Heart right ventricle (tissue), 16 donors: ENCODE data around the gene CDK5R1. TPM values are rescaled to one million over a fixed set of nuclear protein-coding genes. Genes with fewer than 3 reads are reported as not detected.

Experiments used
- ATAC-seq, 8 donors: fragments of 200-7000 bp; cut with Tn5 transposase; one replicate each; pipeline ENCODE4 v1.9.1; 2020; ENCODE audit warnings: mild to moderate bottlenecking in 8 of 8, moderate library complexity in 8 of 8, moderate number of reproducible peaks in 1 of 8
- DNase-seq, 2 donors: peaks; one replicate each; pipeline ENCODE4 v3.0.0-alpha.2; 2020
- H3K27ac ChIP-seq, 10 donors: fragments of 200-600 bp; sonication (generic) in 2 of 10; one replicate each; pipeline versions ENCODE4 v1.5.0 to v1.8.0; 2020 to 2022; ENCODE audit warnings: mild to moderate bottlenecking in 3 of 10
- H3K27me3 ChIP-seq, 7 donors: fragments of 200-600 bp; one replicate each; pipeline ENCODE4 v1.8.0; 2021 to 2022; ENCODE audit warnings: mild to moderate bottlenecking in 2 of 7
- H3K36me3 ChIP-seq, 9 donors: fragments of 200-600 bp; sonication (generic) in 1 of 9; one replicate each; pipeline versions ENCODE4 v1.5.0 to v1.8.0; 2020 to 2022; ENCODE audit warnings: mild to moderate bottlenecking in 2 of 9
- H3K4me1 ChIP-seq, 9 donors: fragments of 200-600 bp; sonication (generic) in 1 of 9; one replicate each; pipeline versions ENCODE4 v1.5.0 to v1.8.0; 2020 to 2022; ENCODE audit warnings: mild to moderate bottlenecking in 4 of 9
- H3K4me3 ChIP-seq, 10 donors: fragments of 200-600 bp; sonication (generic) in 2 of 10; one replicate each; pipeline versions ENCODE4 v1.5.0 to v1.8.0; 2020 to 2022; ENCODE audit warnings: mild to moderate bottlenecking in 7 of 10, moderate library complexity in 2 of 10
- H3K9me3 ChIP-seq, 11 donors: fragments of 200-600 bp in 10 of 11; sonication (generic) in 2 of 11; one replicate each; pipeline versions ENCODE4 v1.5.0 to v1.8.0; 2013 to 2022; ENCODE audit warnings: mild to moderate bottlenecking in 2 of 11, control low read depth in 1 of 11, moderate library complexity in 1 of 11
- WGBS, 2 donors: extraction: QIAGEN DNeasy Blood & Tissue Kit; methylation state at CpG; one replicate each; pipeline ENCODE4 v1.1.7; 2013; ENCODE audit warnings: inconsistent platforms in 1 of 2; 5-methylcytosine and 5-hydroxymethylcytosine counted together
- intact Hi-C, 10 donors: fragments of 100-400 bp; cut with DNase I; formaldehyde crosslinking; loops; one replicate each; pipeline versions ENCODE4 v1.11.1 to v1.14.2; 2022
- polyA plus RNA-seq, 2 donors: library from polyadenylated mRNA; stranded (reverse); fragments of 200-250 nt; gene quantifications; one replicate each; pipeline ENCODE4 v1.2.3, GENCODE V29; 2013
- total RNA-seq, 10 donors: library from RNA; stranded (reverse); fragmentation: NEBNext Ultra II Directional in 3 of 10; extraction: Animal tissue kit (Norgen Biotek cat#: 25700) in 3 of 10; gene quantifications; one replicate each; pipeline versions ENCODE4 v1.2.1 to v1.2.4, GENCODE V29; 2021 to 2023
- TF ChIP-seq, protein P1 (sequence below), 9 donors: fragments of 200-600 bp; sonication (generic) in 2 of 9; IDR thresholded peaks; one replicate each; pipeline versions ENCODE4 v1.5.0 to v1.8.0; 2021 to 2022; ENCODE audit warnings: antibody characterized with exemption in 9 of 9, mild to moderate bottlenecking in 5 of 9, moderate library complexity in 1 of 9
- donor health status: Arrhythmogenic right ventricular cardiomyopathy.
- donor health status: ischemic (EF 13 %, LVEDD 7.1; RV severe dilation, severe dysfunction).
- donor health status: healthy with polysubstance abuse.
- donor health status: DM: no; HTN: yes; CAD: no.
- donor health status: DM: no; HTN: no; CAD: no.
- donor health status: ischemic (EF 25% LVEDD 6.9; RV normal size, moderate dysfunction).
- donor health status: ischemic (EF 25% LVEDD 5.7; RV mildly dilated, moderate dysfunction).
- donor health status: healthy.
- donor health status: DM: yes; HTN: yes; CAD: no.
- donor health status: Ischemic cardiomyopathy.
- donor health status: ischemic (EF 35%, LVEDD 5.7; RV mildly dilated, moderate dysfunction).
- donor health status: nonischemic (EF 11% LVEDD 7.7; RV severe dilation, severe dysfunction).
- donor health status: DM: yes; HTN: yes; CAD: no.
- donor health status: PGD.
- donor health status: ischemic (EF 29% LVEDD 5.4; RV normal size, mild dysfunction).
- donor health status: nonischemic (EF 23%, LVEDD 6.1; RV moderate dilation, normal function).

The CDK5R1 gene
- total and polyA plus RNA-seq, 12 donors: 0.66 to 2.1 (median 1.3) TPM

DNA sequence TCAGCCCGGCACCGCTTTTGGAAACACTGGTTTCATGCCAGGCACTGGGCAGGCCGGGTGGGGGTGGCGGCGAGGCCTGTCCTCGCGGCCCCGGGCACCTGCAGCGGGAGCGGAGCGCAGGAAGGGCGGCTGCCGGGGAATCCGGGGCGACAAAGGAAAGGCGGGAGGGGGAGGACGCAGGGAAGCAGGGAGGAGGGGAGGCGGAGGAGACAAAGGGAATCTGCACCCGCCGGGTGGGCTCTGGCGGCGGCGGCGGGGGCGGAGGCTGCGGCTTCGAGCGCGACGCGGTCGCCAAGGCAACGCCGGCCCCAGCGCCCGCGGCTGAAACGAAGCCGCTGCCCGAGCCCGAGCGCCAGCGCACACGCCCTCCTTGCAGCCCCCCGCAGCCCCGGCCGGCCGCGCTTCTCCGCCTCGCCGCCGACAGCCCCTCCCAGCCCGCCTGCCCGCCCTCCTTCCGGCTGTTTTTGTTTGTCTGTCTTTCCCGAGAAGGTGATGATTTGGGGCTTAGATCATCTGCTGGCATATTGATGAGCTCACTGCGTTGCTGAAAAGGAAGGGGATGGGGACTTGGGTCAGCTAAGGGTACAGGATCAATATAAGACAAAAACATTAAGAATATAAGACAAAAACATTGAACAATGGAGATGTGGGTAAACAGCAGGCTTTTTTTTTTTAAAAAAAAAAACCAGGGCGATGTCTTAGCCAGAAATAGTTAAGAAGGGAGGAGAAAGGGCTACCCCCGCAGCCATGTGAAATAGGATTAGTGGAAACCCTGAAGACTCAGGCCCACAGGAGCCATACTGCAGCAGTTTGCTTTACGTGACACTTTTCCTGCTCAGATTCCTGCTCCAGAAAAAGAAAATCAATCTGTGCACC is 32.7 kb downstream of the CDK5R1 start:
- intact Hi-C loops: loop anchor here in 1 of 10 donors (2.0 kb wide), 1 partner anchor 27 kb away; no protein-coding TSS in a partner anchor
- Histone ChIP-seq H3K4me1 (peaks cover 8 to 47% (median 24%) of the 10 kb centered on the region in 9 donors), H3K9me3 (no peaks in the 10 kb centered on the region), H3K36me3 (no peaks in the 10 kb centered on the region), H3K27me3 (peaks cover 0 to 31% (median 0%) of the 10 kb centered on the region in 7 donors), H3K27ac (peak overlapping the region in 6 of 10 donors; percentile 5 to 59 (median 35)), H3K4me3 (peak overlapping the region in 9 of 10 donors; percentile 40 to 65 (median 55))
- TF ChIP-seq, protein P1, sequence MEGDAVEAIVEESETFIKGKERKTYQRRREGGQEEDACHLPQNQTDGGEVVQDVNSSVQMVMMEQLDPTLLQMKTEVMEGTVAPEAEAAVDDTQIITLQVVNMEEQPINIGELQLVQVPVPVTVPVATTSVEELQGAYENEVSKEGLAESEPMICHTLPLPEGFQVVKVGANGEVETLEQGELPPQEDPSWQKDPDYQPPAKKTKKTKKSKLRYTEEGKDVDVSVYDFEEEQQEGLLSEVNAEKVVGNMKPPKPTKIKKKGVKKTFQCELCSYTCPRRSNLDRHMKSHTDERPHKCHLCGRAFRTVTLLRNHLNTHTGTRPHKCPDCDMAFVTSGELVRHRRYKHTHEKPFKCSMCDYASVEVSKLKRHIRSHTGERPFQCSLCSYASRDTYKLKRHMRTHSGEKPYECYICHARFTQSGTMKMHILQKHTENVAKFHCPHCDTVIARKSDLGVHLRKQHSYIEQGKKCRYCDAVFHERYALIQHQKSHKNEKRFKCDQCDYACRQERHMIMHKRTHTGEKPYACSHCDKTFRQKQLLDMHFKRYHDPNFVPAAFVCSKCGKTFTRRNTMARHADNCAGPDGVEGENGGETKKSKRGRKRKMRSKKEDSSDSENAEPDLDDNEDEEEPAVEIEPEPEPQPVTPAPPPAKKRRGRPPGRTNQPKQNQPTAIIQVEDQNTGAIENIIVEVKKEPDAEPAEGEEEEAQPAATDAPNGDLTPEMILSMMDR (IDR thresholded peaks at IDR 0.05): no peak
- peak; percentile 41 to 62 for DNase-seq
- peak; percentile 59 to 82 (median 72) for ATAC-seq
- WGBS, 2 donors: 2 to 3% methylated on average over 34 to 61 of the region's 61 CpGs

DNA sequence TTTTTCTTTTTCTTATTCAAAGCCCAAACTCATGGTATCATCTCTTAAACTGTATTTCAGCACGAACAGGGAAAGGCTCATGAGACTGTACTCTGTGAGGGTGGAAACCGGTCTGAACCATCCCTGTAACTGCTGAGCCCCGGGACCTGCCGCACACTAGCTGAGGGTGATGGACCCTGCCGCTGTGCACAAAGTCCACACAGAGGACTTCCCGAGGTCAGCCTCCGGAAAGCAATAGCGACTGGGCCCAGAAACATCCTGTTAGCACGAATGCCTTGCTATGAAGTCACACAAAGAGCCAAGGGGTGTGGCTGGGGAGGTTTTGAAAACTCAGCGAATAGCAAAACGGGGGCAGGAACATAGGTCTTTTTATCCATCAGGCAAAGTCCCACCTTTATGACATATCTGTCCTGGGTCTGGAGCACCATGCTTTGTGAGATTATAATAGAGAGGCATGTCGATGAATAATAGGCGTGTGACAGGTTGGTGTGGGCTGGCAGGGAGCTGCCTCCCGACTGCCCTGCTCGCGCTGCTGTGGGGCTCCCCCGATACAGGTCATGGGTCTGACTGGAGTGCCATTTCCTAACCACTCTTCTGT is 33.4 kb downstream of the CDK5R1 start:
- peaks cover 8 to 46% (median 24%) of the 10 kb centered on the region in 9 donors for H3K4me1 ChIP-seq
- H3K36me3 ChIP-seq: no peaks in the 10 kb centered on the region
- H3K27me3 ChIP-seq: peaks cover 0 to 31% (median 0%) of the 10 kb centered on the region in 7 donors
- intact Hi-C loops: no loop called here
- peak overlapping the region in 5 of 10 donors; percentile 0 to 59 (median 43) for H3K27ac ChIP-seq
- H3K9me3 ChIP-seq: no peaks in the 10 kb centered on the region
- peak overlapping the region in 7 of 10 donors; percentile 40 to 65 (median 56) for H3K4me3 ChIP-seq
- ATAC-seq (peak in 7 of 8 donors; percentile 26 to 63 (median 57)), DNase-seq (peak; percentile 18 to 26)
- WGBS, 2 donors: 51 to 53% methylated on average over 17 of the region's 17 CpGs
- TF ChIP-seq, protein P1 (IDR thresholded peaks at IDR 0.05): no peak

DNA sequence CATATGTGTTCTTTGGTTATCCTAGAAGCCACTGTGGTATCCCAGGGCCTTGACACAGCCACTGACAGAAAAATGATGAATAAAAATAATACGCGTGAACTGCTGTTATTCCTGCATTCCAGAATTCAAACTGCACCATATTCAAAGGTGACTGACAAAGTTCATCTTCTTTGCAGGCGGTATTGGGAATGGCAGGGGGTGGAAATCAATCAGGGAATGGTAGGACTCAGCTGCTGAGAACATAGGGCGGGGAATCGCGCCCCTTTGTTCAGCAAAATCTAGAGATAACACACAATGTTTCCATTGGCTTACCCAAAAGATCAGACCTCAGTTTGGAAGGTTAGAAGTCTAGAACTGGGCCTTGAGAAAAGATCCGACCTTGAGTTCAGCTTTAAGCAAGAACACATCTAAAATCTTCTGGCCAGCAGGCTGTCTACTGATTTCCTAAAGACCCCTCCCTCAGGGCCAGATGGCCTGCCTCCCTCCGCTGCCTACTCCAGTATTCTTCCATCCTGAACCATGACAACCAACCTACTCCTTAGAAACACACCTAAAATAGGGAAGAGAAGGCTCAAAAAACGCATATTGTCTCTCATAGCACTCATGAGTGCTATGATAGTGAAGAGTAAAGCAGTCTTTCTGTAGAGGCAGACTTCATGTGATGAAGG is 34.1 kb downstream of the CDK5R1 start:
- Histone ChIP-seq H3K4me3 (peak overlapping the region in 1 of 10 donors; percentile 65), H3K27me3 (peaks cover 0 to 31% (median 0%) of the 10 kb centered on the region in 7 donors), H3K27ac (no peak overlapping the region), H3K9me3 (no peaks in the 10 kb centered on the region), H3K4me1 (peaks cover 8 to 47% (median 25%) of the 10 kb centered on the region in 9 donors), H3K36me3 (no peaks in the 10 kb centered on the region)
- ATAC-seq: no peak
- intact Hi-C loops: no loop called here
- WGBS, 2 donors: 96 to 97% methylated on average over 9 of the region's 9 CpGs
- TF ChIP-seq, protein P1 (IDR thresholded peaks at IDR 0.05): no peak
- no peak for DNase-seq
